ENCODE measurements around the gene SKIC2. TPM values are rescaled to one million over a fixed set of nuclear protein-coding genes. Genes with fewer than 3 reads are reported as not detected.

SKIC2 gene
- total RNA-seq, 2 experiments from 2014 or later = 84.6 to 90.9 TPM

Other genes starting within 250 kb of the SKIC2 start
- not detected for gene LY6G6D, start 243.8 kb upstream of the SKIC2 start, total RNA-seq
- not detected for gene LY6G6C, start 237.4 kb upstream of the SKIC2 start, total RNA-seq
- gene MPIG6B, start 235.8 kb upstream of the SKIC2 start, total RNA-seq = under 1 TPM; 0.16 to 0.56 TPM
- gene DDAH2, start 229.9 kb upstream of the SKIC2 start, total RNA-seq = 1 to 10 TPM; 3.5 to 3.8 TPM
- 100 to 1,000 TPM; 328 to 329 TPM for gene CLIC1, start 222.6 kb upstream of the SKIC2 start, total RNA-seq
- gene MSH5, start 219.2 kb upstream of the SKIC2 start, total RNA-seq = 10 to 100 TPM; 48.1 to 53.4 TPM
- 1 to 10 TPM; 7.6 to 9.5 TPM for gene SAPCD1, start 196.5 kb upstream of the SKIC2 start, total RNA-seq
- 1 to 10 TPM; 1.6 to 1.7 TPM for gene VWA7, start 181.8 kb upstream of the SKIC2 start, total RNA-seq
- gene VARS1, start 163.4 kb upstream of the SKIC2 start, total RNA-seq = 100 to 1,000 TPM; 176 to 181 TPM
- 100 to 1,000 TPM; 145 TPM for gene LSM2, start 152.2 kb upstream of the SKIC2 start, total RNA-seq
- 1 to 10 TPM; 1.2 to 1.5 TPM for gene HSPA1L, start 143.9 kb upstream of the SKIC2 start, total RNA-seq
- gene HSPA1A, start 143.6 kb upstream of the SKIC2 start, total RNA-seq = 10 to 100 TPM; 24.3 to 24.8 TPM
- 10 to 100 TPM; 21.6 to 24.3 TPM for gene HSPA1B, start 131.4 kb upstream of the SKIC2 start, total RNA-seq
- gene NEU1, start 96.4 kb upstream of the SKIC2 start, total RNA-seq = 10 to 100 TPM; 12.4 to 12.9 TPM
- under 1 TPM in 1 of 2 experiments, not detected in 1; 0.30 TPM for gene SLC44A4, start 80.2 kb upstream of the SKIC2 start, total RNA-seq
- gene EHMT2, start 61.5 kb upstream of the SKIC2 start, total RNA-seq = 10 to 100 TPM; 63.4 to 64.0 TPM
- gene ZBTB12, start 57.1 kb upstream of the SKIC2 start, total RNA-seq = 1 to 10 TPM; 3.1 to 3.2 TPM
- 1 to 10 TPM in 1 of 2 experiments, under 1 TPM in 1; 0.42 to 1.6 TPM for gene C2, start 31.5 kb upstream of the SKIC2 start, total RNA-seq
- under 1 TPM; 0.52 to 0.82 TPM for gene CFB, start 13.1 kb upstream of the SKIC2 start, total RNA-seq
- gene NELFE, start 204 bp upstream of the SKIC2 start, total RNA-seq = 10 to 100 TPM; 73.8 to 75.5 TPM
- 10 to 100 TPM; 15.6 to 16.3 TPM for gene DXO, start 13.0 kb downstream of the SKIC2 start, total RNA-seq
- 1 to 10 TPM; 2.2 to 3.2 TPM for gene C4A, start 22.9 kb downstream of the SKIC2 start, total RNA-seq
- gene C4B, start 55.6 kb downstream of the SKIC2 start, total RNA-seq = 1 to 10 TPM; 3.0 to 4.0 TPM
- under 1 TPM in 1 of 2 experiments, not detected in 1; 0.12 TPM for gene CYP21A2, start 79.2 kb downstream of the SKIC2 start, total RNA-seq
- gene TNXB, start 150.2 kb downstream of the SKIC2 start, total RNA-seq = 1 to 10 TPM in 1 of 2 experiments, under 1 TPM in 1; 0.43 to 1.2 TPM
- gene ATF6B, start 169.1 kb downstream of the SKIC2 start, total RNA-seq = 10 to 100 TPM; 50.4 to 53.5 TPM
- 1 to 10 TPM; 5.8 to 6.8 TPM for gene FKBPL, start 171.1 kb downstream of the SKIC2 start, total RNA-seq
- gene PRRT1, start 192.8 kb downstream of the SKIC2 start, total RNA-seq = 1 to 10 TPM; 1.4 to 1.5 TPM
- gene PPT2, start 195.0 kb downstream of the SKIC2 start, total RNA-seq = 10 to 100 TPM; 19.5 to 24.4 TPM
- gene EGFL8, start 205.4 kb downstream of the SKIC2 start, total RNA-seq = 10 to 100 TPM; 12.8 to 14.0 TPM
- 10 to 100 TPM; 30.8 to 33.6 TPM for gene AGPAT1, start 216.9 kb downstream of the SKIC2 start, total RNA-seq
- gene RNF5, start 219.2 kb downstream of the SKIC2 start, total RNA-seq = 10 to 100 TPM; 58.3 to 58.6 TPM
- gene AGER, start 225.1 kb downstream of the SKIC2 start, total RNA-seq = 10 to 100 TPM in 1 of 2 experiments, 1 to 10 TPM in 1; 9.6 to 11.5 TPM
- 10 to 100 TPM; 56.4 to 56.9 TPM for gene PBX2, start 231.0 kb downstream of the SKIC2 start, total RNA-seq
- 10 to 100 TPM; 68.4 to 71.3 TPM for gene GPSM3, start 233.5 kb downstream of the SKIC2 start, total RNA-seq